Keratinocyte (primary cell): ENCODE results near the gene NXNL1. TPM values are rescaled to one million over a fixed set of nuclear protein-coding genes. Genes with fewer than 3 reads are reported as not detected.
A peak's percentile ranks its signal among the peaks of the same experiment; 100 is the strongest.

Experiments
- DNase-seq: peaks from one replicate; pipeline ENCODE4 v3.0.0-alpha.2; 2011; ENCODE audit warnings: low read depth, missing footprints, low spot score
- FAIRE-seq: peaks from 2 replicates; lab custom pipeline; 2011; peaks lifted over from hg19 to GRCh38; lab: Jason Lieb, UNC
- H2AFZ ChIP-seq: 2 replicates; pipeline ENCODE4 v1.6.0; 2012; ENCODE audit warnings: low read length, control low read depth, inconsistent platforms; ENCODE audit not compliant: control insufficient read depth
- H3K27ac ChIP-seq: 2 replicates; pipeline ENCODE4 v1.5.1; 2011; ENCODE audit warnings: low read length; ENCODE audit not compliant: control insufficient read depth, insufficient read depth
- H3K27me3 ChIP-seq: 3 replicates; pipeline ENCODE4 v1.6.0; 2011; ENCODE audit warnings: low read length; ENCODE audit not compliant: control insufficient read depth, insufficient read depth; ENCODE audit errors: extremely low read depth
- H3K36me3 ChIP-seq, 2 experiments: 2 replicates in 1 of 2; 3 replicates in 1 of 2; pipeline ENCODE4 v1.5.1; 2011; ENCODE audit warnings: low read length in 2 of 2, mild to moderate bottlenecking in 1 of 2; ENCODE audit not compliant: control insufficient read depth in 2 of 2, insufficient read depth in 2 of 2; ENCODE audit errors: extremely low read depth in 1 of 2
- H3K4me1 ChIP-seq: 3 replicates; pipeline ENCODE4 v1.5.1; 2011; ENCODE audit warnings: low read length; ENCODE audit not compliant: control insufficient read depth, insufficient read depth; ENCODE audit errors: extremely low read depth
- H3K4me2 ChIP-seq: 3 replicates; pipeline ENCODE4 v1.6.0; 2011; ENCODE audit warnings: low read depth, low read length; ENCODE audit not compliant: control insufficient read depth, insufficient read depth; ENCODE audit errors: extremely low read depth
- H3K4me3 ChIP-seq, 3 experiments: fragments of 200-600 bp in 1 of 3; sonication (generic) in 1 of 3; 2 replicates in 2 of 3; 3 replicates in 1 of 3; pipeline ENCODE4 v1.5.1; 2011 to 2016; ENCODE audit warnings: low read length in 3 of 3, mild to moderate bottlenecking in 3 of 3, control low read depth in 2 of 3, inconsistent platforms in 1 of 3, low read depth in 1 of 3, mixed read lengths in 1 of 3, mixed run types in 1 of 3, moderate library complexity in 1 of 3; ENCODE audit not compliant: control insufficient read depth in 2 of 3, insufficient read depth in 2 of 3; ENCODE audit errors: extremely low read depth in 1 of 3
- H3K79me2 ChIP-seq: 2 replicates; pipeline ENCODE4 v1.6.0; 2012; ENCODE audit warnings: low read length; ENCODE audit not compliant: control insufficient read depth, insufficient read depth
- H3K9ac ChIP-seq: 3 replicates; pipeline ENCODE4 v1.6.0; 2011; ENCODE audit warnings: low read length; ENCODE audit not compliant: control insufficient read depth, insufficient read depth; ENCODE audit errors: extremely low read depth
- H3K9me1 ChIP-seq: 3 replicates; pipeline ENCODE4 v1.6.0; 2011; ENCODE audit warnings: low read length; ENCODE audit not compliant: control insufficient read depth, insufficient read depth; ENCODE audit errors: extremely low read depth
- H3K9me3 ChIP-seq: 2 replicates; pipeline ENCODE4 v1.5.1; 2012; ENCODE audit warnings: low read depth, low read length; ENCODE audit not compliant: control insufficient read depth
- H4K20me1 ChIP-seq: 3 replicates; pipeline ENCODE4 v1.6.0; 2011; ENCODE audit warnings: low read length; ENCODE audit not compliant: control insufficient read depth, insufficient read depth; ENCODE audit errors: extremely low read depth
- CTCF ChIP-seq, 3 experiments: IDR thresholded peaks in 1 of 3; conservative IDR thresholded peaks in 1 of 3; optimal IDR thresholded peaks in 1 of 3; 2 replicates in 2 of 3; 3 replicates in 1 of 3; pipeline versions ENCODE3 to v1.5.1; 2011; ENCODE audit warnings: low read length in 3 of 3, mild to moderate bottlenecking in 3 of 3, moderate library complexity in 2 of 3, control low read depth in 1 of 3, inconsistent platforms in 1 of 3; ENCODE audit not compliant: insufficient read depth in 2 of 3; ENCODE audit errors: extremely low read depth in 1 of 3
- EZH2 ChIP-seq: IDR thresholded peaks from one replicate; pipeline ENCODE4 v1.6.1; 2012; ENCODE audit warnings: inconsistent platforms, mild to moderate bottlenecking, low read length, moderate library complexity
- dilution Hi-C: fragments of 300-500 bp; cut with MboI; formaldehyde crosslinking; loops from one replicate; pipeline ENCODE4 v1.7.0; 2020; ENCODE audit warnings: low sequenced_read_pairs; ENCODE audit not compliant: extremely low pct_ligation_motif_present
- polyA plus RNA-seq, 5 experiments: library from polyadenylated mRNA; depleted of rRNA in 3 of 5; stranded (reverse) in 3 of 5; stranded (forward) in 1 of 5; unstranded in 1 of 5; fragments of >200 nt; gene quantifications; 1 replicate in 1 of 5; 2 replicates in 3 of 5; 3 replicates in 1 of 5; pipeline versions ENCODE4 v1.2.1 to v1.2.3, GENCODE V29; 2011 to 2012; ENCODE audit warnings: missing spikeins in 2 of 5, low read depth in 1 of 5, low replicate concordance in 1 of 5

NXNL1 gene
- polyA plus RNA-seq, 1 donor (not counting 4 experiments of a cell fraction or from before 2014, with no cell fraction given) = not detected

- DNase-seq (no peak), FAIRE-seq (no peak)
- Histone ChIP-seq H4K20me1 (no peaks in the 10 kb centered on the region), H3K36me3 (peaks cover 0 to 4% of the 10 kb centered on the region in 2 experiments), H3K27me3 (no peaks in the 10 kb centered on the region), H3K4me3 (no peak overlapping the region), H3K27ac (no peak overlapping the region), H3K79me2 (no peaks in the 10 kb centered on the region), H3K4me2 (no peak overlapping the region), H3K9me3 (no peaks in the 10 kb centered on the region), H3K9ac (no peak overlapping the region), H3K4me1 (peaks cover 9% of the 10 kb centered on the region), H3K9me1 (no peaks in the 10 kb centered on the region), H2AFZ (no peak overlapping the region)
- no peak for TF ChIP-seq EZH2
- TF ChIP-seq CTCF (optimal IDR thresholded peaks at IDR 0.05 in 1 of 3, IDR thresholded peaks at IDR 0.05 in 1 of 3, conservative IDR thresholded peaks at IDR 0.05 in 1 of 3; ENCODE audit: extremely low read depth in 1 of 3, insufficient read depth in 2 of 3, low read length in 3 of 3) = no peak
- dilution Hi-C loops = no loop called here
These were observed 38.8 kb downstream of the NXNL1 start for GRCh38 chr19:17421942-17422341.

- H3K4me1 ChIP-seq = peaks cover 9% of the 10 kb centered on the region
These were observed 40.2 kb downstream of the NXNL1 start for GRCh38 chr19:17420475-17420924.

More at GRCh38 chr19:17420475-17420924, 40.2 kb downstream of the NXNL1 start:
- TF ChIP-seq EZH2 (no peak), CTCF (optimal IDR thresholded peaks at IDR 0.05 in 1 of 3, IDR thresholded peaks at IDR 0.05 in 1 of 3, conservative IDR thresholded peaks at IDR 0.05 in 1 of 3; ENCODE audit: extremely low read depth in 1 of 3, insufficient read depth in 2 of 3, low read length in 3 of 3) (peak in 2 of 3 experiments; percentile 17 to 56)
- Histone ChIP-seq H3K27ac (peak overlapping the region; percentile 26), H3K9ac (peak overlapping the region; percentile 72), H3K4me2 (peak overlapping the region; percentile 65), H3K9me1 (no peaks in the 10 kb centered on the region), H3K9me3 (no peaks in the 10 kb centered on the region), H4K20me1 (no peaks in the 10 kb centered on the region), H3K79me2 (no peaks in the 10 kb centered on the region), H3K4me3 (peak overlapping the region; percentile 76 to 87 (median 85)), H3K27me3 (no peaks in the 10 kb centered on the region), H2AFZ (peak overlapping the region; percentile 93), H3K36me3 (peaks cover 0 to 4% of the 10 kb centered on the region in 2 experiments)
- dilution Hi-C loops = no loop called here
- FAIRE-seq = peak; percentile 44
- DNase-seq = no peak
